ENCODE measurements around the gene CTDSP1. TPM values are rescaled to one million over a fixed set of nuclear protein-coding genes. Genes with fewer than 3 reads are reported as not detected.

The CTDSP1 gene
- polyA plus RNA-seq, 1 donor = 177 TPM

DNA sequence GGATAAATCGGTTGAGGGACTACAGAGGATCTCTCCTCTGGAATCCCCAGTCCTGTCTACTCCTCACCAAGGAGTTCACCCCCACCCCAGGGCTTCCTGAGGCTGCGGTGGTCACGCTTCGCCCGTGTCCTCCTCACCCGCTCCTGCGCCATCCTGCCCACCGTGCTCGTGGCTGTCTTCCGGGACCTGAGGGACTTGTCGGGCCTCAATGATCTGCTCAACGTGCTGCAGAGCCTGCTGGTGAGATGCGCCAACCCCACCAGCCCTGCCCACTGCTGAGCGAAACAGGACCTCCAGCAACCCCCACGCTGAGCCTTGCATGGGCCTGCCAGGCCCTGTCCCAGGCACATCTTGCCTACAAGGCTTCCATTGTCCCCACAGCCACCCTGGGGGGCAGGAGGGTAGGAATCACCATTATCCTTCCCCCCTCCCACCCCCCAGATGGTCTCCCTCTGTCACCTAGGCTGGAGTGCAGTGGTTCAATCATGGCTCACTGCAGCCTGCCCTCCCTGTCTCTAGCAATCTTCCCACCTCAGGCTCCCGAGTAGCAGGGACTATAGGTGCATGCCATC is 6.7 kb upstream of the CTDSP1 start:
- Histone ChIP-seq H3K27me3 (ENCODE audit: control insufficient read depth, insufficient read depth, low read length) (no peaks in the 10 kb centered on the region), H3K4me3 (ENCODE audit: low read length) (no peak overlapping the region), H3K9me3 (ENCODE audit: control insufficient read depth, low read depth, low read length) (peaks cover 4% of the 10 kb centered on the region), H3K4me1 (ENCODE audit: control insufficient read depth, insufficient read depth, low read length) (peaks cover 21% of the 10 kb centered on the region), H3K27ac (ENCODE audit: low read length) (no peak overlapping the region), H3K36me3 (ENCODE audit: control insufficient read depth, insufficient read depth, low read length) (no peaks in the 10 kb centered on the region)
- no peak for DNase-seq
- WGBS (ENCODE audit: insufficient coverage, low lambda C conversion rate) = no CpG with 5 or more reads among the region's 16 CpGs

DNA sequence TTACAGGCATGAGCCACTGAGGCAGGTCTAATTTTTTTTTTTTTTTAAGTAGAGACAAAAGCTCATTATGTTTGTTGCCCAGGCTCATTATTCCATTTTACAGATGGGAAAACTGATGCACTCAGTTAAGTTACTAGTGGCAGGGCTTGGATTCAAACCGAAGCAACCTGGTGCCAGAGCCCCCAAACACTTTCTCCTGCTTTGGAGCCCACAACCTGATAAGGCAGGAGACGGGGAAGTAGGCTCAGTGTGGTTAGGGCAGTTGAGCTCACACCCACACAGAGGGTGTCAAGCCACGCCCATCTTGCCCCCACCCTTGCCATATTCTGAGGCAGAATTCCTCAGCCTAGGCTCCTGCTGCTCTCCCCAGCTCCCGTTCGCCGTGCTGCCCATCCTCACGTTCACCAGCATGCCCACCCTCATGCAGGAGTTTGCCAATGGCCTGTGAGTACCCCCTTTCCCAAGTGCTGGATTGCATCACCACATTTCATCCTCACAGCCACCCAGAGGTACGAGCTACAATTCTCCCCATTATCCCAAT is 5.8 kb upstream of the CTDSP1 start:
- Histone ChIP-seq H3K27me3 (ENCODE audit: control insufficient read depth, insufficient read depth, low read length) (no peaks in the 10 kb centered on the region), H3K36me3 (ENCODE audit: control insufficient read depth, insufficient read depth, low read length) (no peaks in the 10 kb centered on the region), H3K27ac (ENCODE audit: low read length) (no peak overlapping the region), H3K4me1 (ENCODE audit: control insufficient read depth, insufficient read depth, low read length) (peaks cover 26% of the 10 kb centered on the region), H3K9me3 (ENCODE audit: control insufficient read depth, low read depth, low read length) (no peaks in the 10 kb centered on the region), H3K4me3 (ENCODE audit: low read length) (no peak overlapping the region)
- no peak for DNase-seq
- no CpG with 5 or more reads among the region's 8 CpGs for WGBS (ENCODE audit: insufficient coverage, low lambda C conversion rate)

DNA sequence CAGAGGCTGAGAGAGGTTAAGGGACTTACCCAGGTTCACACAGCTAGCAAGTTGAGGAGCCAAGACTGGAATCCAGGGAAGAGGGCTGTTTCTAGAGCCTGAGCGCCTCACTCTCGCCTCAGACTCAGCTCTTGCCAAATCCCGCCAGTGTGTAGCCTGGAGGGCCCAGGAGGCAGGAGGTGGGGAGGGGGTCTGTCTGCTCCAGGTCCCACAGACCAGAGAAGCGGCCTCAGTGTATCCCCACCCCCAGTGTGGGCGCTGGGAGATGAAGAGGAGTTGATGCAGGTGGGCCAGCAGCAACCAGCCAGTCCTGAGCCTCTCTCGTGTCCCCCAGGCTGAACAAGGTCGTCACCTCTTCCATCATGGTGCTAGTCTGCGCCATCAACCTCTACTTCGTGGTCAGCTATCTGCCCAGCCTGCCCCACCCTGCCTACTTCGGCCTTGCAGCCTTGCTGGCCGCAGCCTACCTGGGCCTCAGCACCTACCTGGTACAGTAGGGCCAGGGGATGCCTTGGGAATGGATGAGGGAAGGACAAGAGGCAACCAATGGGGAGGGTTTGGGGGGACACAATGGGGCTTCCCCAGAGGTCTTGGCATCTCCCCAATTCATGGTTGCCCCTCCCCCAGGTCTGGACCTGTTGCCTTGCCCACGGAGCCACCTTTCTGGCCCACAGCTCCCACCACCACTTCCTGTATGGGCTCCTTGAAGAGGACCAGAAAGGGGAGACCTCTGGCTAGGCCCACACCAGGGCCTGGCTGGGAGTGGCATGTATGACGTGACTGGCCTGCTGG is 5.2 kb upstream of the CTDSP1 start:
- no CpG with 5 or more reads among the region's 13 CpGs for WGBS (ENCODE audit: insufficient coverage, low lambda C conversion rate)
- no peak for DNase-seq

DNA sequence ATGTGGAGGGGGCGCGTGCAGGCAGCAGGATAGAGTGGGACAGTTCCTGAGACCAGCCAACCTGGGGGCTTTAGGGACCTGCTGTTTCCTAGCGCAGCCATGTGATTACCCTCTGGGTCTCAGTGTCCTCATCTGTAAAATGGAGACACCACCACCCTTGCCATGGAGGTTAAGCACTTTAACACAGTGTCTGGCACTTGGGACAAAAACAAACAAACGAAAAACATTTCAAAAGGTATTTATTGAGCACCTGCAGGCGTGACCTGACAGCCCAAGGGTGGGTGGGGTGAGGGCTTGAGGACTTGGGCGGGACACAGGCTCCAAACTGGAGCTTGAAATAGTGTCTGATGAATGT is 4.6 kb upstream of the CTDSP1 start:
- WGBS (ENCODE audit: insufficient coverage, low lambda C conversion rate) = no CpG with 5 or more reads among the region's 6 CpGs
- Histone ChIP-seq H3K27ac (ENCODE audit: low read length) (no peak overlapping the region), H3K4me3 (ENCODE audit: low read length) (no peak overlapping the region), H3K9me3 (ENCODE audit: control insufficient read depth, low read depth, low read length) (peaks cover under 1% of the 10 kb centered on the region), H3K4me1 (ENCODE audit: control insufficient read depth, insufficient read depth, low read length) (peaks cover 28% of the 10 kb centered on the region), H3K27me3 (ENCODE audit: control insufficient read depth, insufficient read depth, low read length) (no peaks in the 10 kb centered on the region), H3K36me3 (ENCODE audit: control insufficient read depth, insufficient read depth, low read length) (no peaks in the 10 kb centered on the region)
- no peak for DNase-seq

More for the DNA sequence above, 5.2 kb upstream of the CTDSP1 start:
- H3K36me3 ChIP-seq (ENCODE audit: control insufficient read depth, insufficient read depth, low read length) = no peaks in the 10 kb centered on the region
- no peak overlapping the region for H3K4me3 ChIP-seq (ENCODE audit: low read length)
- H3K9me3 ChIP-seq (ENCODE audit: control insufficient read depth, low read depth, low read length) = no peaks in the 10 kb centered on the region
- H3K27ac ChIP-seq (ENCODE audit: low read length) = no peak overlapping the region
- H3K27me3 ChIP-seq (ENCODE audit: control insufficient read depth, insufficient read depth, low read length) = no peaks in the 10 kb centered on the region
- peaks cover 28% of the 10 kb centered on the region for H3K4me1 ChIP-seq (ENCODE audit: control insufficient read depth, insufficient read depth, low read length)

DNA sequence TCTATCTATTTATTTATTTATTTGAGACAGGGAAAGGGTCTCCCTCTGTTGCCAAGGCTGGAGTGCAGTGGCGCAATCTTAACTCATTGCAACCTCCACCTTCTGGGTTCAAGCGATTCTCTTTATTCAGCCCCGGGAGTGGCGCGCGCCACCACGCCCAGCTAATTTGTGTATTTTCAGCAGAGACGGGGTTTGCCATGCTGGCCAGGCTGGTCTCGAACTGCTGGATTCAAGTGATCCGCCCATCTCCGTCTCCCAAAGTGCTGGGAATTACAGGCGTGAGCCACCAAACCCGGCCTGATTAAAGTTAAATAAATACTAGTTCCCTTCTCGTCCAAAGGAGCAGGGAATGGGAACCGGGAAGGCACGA is 4.2 kb upstream of the CTDSP1 start:
- Histone ChIP-seq H3K4me1 (ENCODE audit: control insufficient read depth, insufficient read depth, low read length) (peaks cover 28% of the 10 kb centered on the region), H3K4me3 (ENCODE audit: low read length) (peak overlapping the region; percentile 51), H3K36me3 (ENCODE audit: control insufficient read depth, insufficient read depth, low read length) (no peaks in the 10 kb centered on the region), H3K9me3 (ENCODE audit: control insufficient read depth, low read depth, low read length) (peaks cover 2% of the 10 kb centered on the region), H3K27ac (ENCODE audit: low read length) (peak overlapping the region; percentile 95), H3K27me3 (ENCODE audit: control insufficient read depth, insufficient read depth, low read length) (no peaks in the 10 kb centered on the region)
- WGBS (ENCODE audit: insufficient coverage, low lambda C conversion rate) = no CpG with 5 or more reads among the region's 16 CpGs
- DNase-seq = no peak

DNA sequence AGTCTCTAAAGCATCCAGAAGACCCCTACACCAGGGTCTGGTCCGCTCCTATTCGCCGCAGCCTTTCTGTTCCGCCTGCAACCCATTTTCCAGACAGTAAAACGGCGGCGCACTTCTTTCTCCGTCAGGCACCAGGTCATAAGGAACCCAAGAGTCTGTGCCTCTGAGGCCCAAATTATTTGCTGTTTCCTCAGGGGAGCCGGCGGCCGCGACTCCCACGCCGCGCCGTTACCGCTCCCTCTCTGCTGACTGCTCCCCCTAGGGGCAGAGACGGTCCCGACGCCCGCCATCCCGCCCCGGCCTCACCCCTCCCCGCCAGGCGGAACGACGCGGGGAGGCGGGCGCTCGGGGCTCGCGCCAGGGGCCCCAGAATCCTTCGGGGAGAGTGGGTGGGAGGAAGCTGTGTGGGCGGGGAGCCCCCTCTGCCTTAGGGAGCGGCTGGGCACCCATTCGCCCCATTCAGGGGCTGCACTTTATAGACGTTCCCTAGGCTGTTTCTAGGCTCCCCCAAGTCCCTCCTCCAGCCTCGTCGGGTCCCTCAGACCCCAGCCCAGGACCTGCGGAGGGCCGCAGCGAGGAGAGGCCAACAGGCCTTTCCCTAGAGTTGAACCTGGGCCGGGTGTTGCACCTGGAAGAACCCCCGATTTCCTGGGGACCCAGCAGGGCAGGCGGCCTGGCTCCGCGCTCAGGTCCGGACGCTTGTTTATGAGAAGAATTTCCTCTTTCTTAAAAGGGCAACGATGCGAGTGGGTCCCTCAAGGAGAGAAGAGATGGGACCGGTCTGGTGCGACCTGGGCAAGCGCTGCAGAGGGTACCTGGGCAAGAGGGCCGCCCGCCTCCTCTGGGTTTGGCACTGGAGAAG is 3.6 kb upstream of the CTDSP1 start:
- Histone ChIP-seq H3K27me3 (ENCODE audit: control insufficient read depth, insufficient read depth, low read length) (no peaks in the 10 kb centered on the region), H3K36me3 (ENCODE audit: control insufficient read depth, insufficient read depth, low read length) (peaks cover under 1% of the 10 kb centered on the region), H3K4me1 (ENCODE audit: control insufficient read depth, insufficient read depth, low read length) (peaks cover 28% of the 10 kb centered on the region), H3K4me3 (ENCODE audit: low read length) (peak overlapping the region; percentile 69), H3K27ac (ENCODE audit: low read length) (peak overlapping the region; percentile 95), H3K9me3 (ENCODE audit: control insufficient read depth, low read depth, low read length) (peaks cover 2% of the 10 kb centered on the region)
- peak; percentile 96 to 99 for DNase-seq
- 0% methylated on average over 3 of the region's 57 CpGs for WGBS (ENCODE audit: insufficient coverage, low lambda C conversion rate)

DNA sequence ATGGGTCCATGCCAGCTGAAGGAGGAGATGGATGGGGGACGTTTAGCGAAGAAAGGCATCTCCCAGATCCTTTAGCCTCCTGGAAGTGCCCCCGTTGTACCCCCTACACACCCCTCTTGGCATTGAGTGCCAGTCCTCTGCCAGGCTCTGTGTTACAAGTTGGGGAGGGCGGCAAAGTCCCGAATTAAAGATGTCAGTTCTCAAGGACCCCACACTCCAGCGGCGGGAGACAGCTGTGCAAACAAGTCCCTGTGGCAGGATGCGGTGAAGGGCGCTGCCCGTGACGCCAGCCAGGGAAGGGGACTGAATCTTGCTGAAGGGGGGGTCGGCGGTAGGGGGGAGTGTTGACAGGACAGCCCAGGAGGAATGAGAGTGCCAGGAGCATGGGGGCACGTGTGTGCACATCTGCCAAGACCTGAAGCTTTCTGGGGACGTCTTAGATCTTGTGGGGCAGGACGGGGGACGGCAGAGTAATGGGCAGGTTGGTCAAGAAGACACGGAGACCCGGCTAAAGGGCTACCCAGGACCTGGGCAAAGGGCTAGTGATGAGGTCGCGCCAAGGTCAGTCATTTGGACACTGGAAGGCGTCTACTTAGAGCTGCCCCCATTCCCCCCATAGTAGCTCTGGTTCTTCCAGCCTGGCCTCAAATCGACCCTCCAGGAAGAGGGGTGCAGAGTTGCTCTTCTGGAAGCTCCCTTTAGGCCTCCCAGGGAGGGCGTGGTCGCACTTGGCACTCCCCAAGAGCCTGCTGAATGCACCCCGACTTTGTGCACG is 2.8 kb upstream of the CTDSP1 start:
- Histone ChIP-seq H3K4me3 (ENCODE audit: low read length) (peak overlapping the region; percentile 69), H3K9me3 (ENCODE audit: control insufficient read depth, low read depth, low read length) (peaks cover 2% of the 10 kb centered on the region), H3K4me1 (ENCODE audit: control insufficient read depth, insufficient read depth, low read length) (peaks cover 35% of the 10 kb centered on the region), H3K27ac (ENCODE audit: low read length) (peak overlapping the region; percentile 95), H3K36me3 (ENCODE audit: control insufficient read depth, insufficient read depth, low read length) (peaks cover 8% of the 10 kb centered on the region), H3K27me3 (ENCODE audit: control insufficient read depth, insufficient read depth, low read length) (no peaks in the 10 kb centered on the region)
- no CpG with 5 or more reads among the region's 27 CpGs for WGBS (ENCODE audit: insufficient coverage, low lambda C conversion rate)
- peak; percentile 80 to 88 for DNase-seq

DNA sequence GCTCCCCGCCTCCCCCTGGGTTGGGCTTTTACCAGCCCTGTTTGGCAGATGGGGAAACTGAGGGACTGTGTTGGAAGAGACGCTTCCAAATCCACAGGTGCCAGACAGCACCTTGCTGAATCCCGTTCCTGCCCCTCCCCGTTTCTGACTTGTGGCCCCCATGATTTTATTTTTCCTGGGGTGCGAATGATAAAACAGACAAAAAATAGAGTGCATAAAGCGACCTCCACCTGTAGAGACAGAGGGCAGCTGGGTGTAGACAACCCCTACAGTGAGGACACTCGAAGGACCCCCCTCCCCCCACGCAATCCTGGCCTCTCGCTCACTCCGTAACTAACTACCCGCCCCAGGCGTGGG is 2.2 kb upstream of the CTDSP1 start:
- no CpG with 5 or more reads among the region's 12 CpGs for WGBS (ENCODE audit: insufficient coverage, low lambda C conversion rate)
- H3K36me3 ChIP-seq (ENCODE audit: control insufficient read depth, insufficient read depth, low read length) = peaks cover 14% of the 10 kb centered on the region
- peak overlapping the region; percentile 69 for H3K4me3 ChIP-seq (ENCODE audit: low read length)
- H3K27ac ChIP-seq (ENCODE audit: low read length) = peak overlapping the region; percentile 95
- H3K4me1 ChIP-seq (ENCODE audit: control insufficient read depth, insufficient read depth, low read length) = peaks cover 40% of the 10 kb centered on the region
- H3K9me3 ChIP-seq (ENCODE audit: control insufficient read depth, low read depth, low read length) = peaks cover 2% of the 10 kb centered on the region
- DNase-seq = no peak
- H3K27me3 ChIP-seq (ENCODE audit: control insufficient read depth, insufficient read depth, low read length) = no peaks in the 10 kb centered on the region

DNA sequence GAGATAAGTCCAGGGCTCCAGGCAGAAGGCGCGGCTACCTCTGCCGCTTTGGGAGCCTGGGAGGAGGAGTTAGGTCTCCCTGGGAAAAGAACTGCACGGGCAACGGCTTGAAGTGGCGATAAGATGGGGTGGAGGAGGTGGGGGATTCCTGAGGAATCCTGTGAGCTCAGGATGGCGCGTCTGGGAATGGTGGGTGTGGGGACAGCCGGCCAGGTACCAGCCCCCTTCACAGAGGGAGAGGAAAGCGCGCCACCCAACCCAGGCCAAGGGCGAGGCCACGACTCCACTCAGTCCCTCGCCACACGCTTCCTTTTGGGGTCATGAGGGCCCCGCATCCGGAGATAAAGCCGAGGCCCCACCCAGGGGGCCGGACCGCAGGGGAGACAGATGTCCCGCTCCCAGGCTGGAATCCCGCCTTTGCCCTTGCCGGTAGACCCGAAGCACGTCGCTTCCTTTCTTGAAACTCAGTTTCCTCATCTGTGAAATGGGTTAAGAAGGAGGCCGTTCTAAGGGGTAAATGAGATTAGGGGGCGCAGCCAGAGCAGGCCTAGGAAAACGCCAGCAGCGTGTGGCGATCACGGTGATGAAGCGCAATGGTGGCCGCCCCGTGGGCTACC is 1.7 kb upstream of the CTDSP1 start:
- peaks cover 2% of the 10 kb centered on the region for H3K9me3 ChIP-seq (ENCODE audit: control insufficient read depth, low read depth, low read length)
- peak overlapping the region; percentile 69 for H3K4me3 ChIP-seq (ENCODE audit: low read length)
- H3K27ac ChIP-seq (ENCODE audit: low read length) = peak overlapping the region; percentile 95
- H3K36me3 ChIP-seq (ENCODE audit: control insufficient read depth, insufficient read depth, low read length) = peaks cover 19% of the 10 kb centered on the region
- no CpG with 5 or more reads among the region's 35 CpGs for WGBS (ENCODE audit: insufficient coverage, low lambda C conversion rate)
- peaks cover 43% of the 10 kb centered on the region for H3K4me1 ChIP-seq (ENCODE audit: control insufficient read depth, insufficient read depth, low read length)
- DNase-seq = peak; percentile 86 to 96
- no peaks in the 10 kb centered on the region for H3K27me3 ChIP-seq (ENCODE audit: control insufficient read depth, insufficient read depth, low read length)

All from large intestine (tissue), 3 donors.